ENCODE measurements around the gene C1R. TPM values are rescaled to one million over a fixed set of nuclear protein-coding genes. Genes with fewer than 3 reads are reported as not detected.

Gene C1R
- polyA plus RNA-seq, 3 donors = 0.14 to 0.88 TPM; not detected in 1

DNA sequence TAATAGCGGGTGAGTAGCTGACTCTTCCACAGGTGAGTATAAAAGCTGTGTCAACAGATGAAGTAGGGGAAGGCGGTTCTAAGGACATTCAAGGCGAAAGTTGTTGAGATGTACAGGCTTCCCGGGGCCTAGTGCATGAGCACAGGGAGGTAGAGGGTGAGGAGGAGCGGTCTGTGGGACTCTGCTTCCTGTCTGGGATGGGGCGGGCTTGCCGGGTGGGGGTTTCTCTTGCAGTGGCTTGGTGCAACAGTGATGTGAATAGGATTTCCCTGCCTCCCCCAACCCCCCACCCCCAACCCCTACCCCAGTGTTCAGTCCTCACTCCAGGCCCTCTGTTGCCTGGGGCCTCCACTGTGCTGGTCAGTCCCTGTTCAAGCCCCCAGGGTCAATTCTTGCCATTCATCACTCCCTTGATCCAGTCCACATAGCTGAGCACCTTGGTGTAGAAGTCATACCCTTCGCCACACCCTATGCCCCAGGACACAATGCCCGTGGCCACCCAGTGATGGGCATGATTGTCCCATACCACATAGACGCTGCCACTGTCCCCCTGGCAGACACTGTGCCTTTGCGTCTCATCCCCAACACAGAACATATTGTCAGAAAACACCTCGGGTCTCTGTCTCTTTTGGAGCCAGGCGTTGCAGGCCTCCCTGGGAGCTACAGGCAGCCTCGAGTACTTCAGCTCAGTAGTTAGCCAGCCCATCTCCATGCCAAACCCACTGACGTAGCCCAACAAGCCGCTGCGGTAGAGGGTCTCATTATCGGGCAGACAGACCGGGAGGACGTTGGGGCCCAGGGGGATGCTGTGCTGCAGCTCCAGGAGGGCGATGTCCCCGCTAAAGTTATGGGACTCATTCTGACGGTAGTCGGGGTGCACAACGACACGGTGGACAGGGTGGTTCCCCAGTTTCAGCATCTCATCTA is 4.0 kb upstream of the C1R start:
- Histone ChIP-seq H3K4me1 (ENCODE audit: control insufficient read depth in 1 of 2, insufficient read depth in 2 of 2, low read length in 2 of 2) (peaks cover 11 to 12% of the 10 kb centered on the region in 2 donors), H3K9ac (ENCODE audit: insufficient read depth, low read length, poor library complexity, severe bottlenecking) (no peak overlapping the region), H4K20me1 (ENCODE audit: insufficient read depth, low read length) (peaks cover 4% of the 10 kb centered on the region), H3K79me2 (ENCODE audit: insufficient read depth, low read length) (no peaks in the 10 kb centered on the region), H3K4me2 (replicated peaks; ENCODE audit: extremely low read depth, low read length, poor library complexity, severe bottlenecking) (no peak overlapping the region), H3K36me3 (replicated peaks in 1 of 2; ENCODE audit: control insufficient read depth in 1 of 2, insufficient read depth in 2 of 2, low read length in 2 of 2) (peaks cover 5 to 25% of the 10 kb centered on the region in 2 donors), H3K4me3 (replicated peaks in 1 of 3; ENCODE audit: low read depth in 2 of 3, low read length in 3 of 3) (no peak overlapping the region), H3K27me3 (ENCODE audit: control insufficient read depth in 2 of 2, insufficient read depth in 2 of 2, low read length in 2 of 2) (peaks cover 0 to 2% of the 10 kb centered on the region in 2 donors), H3K27ac (ENCODE audit: low read depth in 1 of 2, low read length in 2 of 2) (no peak overlapping the region), H2AFZ (ENCODE audit: insufficient read depth, low read depth, low read length, poor library complexity, severe bottlenecking) (no peak overlapping the region), H3K9me3 (replicated peaks in 1 of 2; ENCODE audit: control insufficient read depth in 1 of 2, insufficient read depth in 1 of 2, low read length in 2 of 2) (no peaks in the 10 kb centered on the region)
- H3K36me3 Mint-ChIP-seq = peaks cover 25 to 28% of the 10 kb centered on the region in 2 donors
- H3K27ac Mint-ChIP-seq = no peak overlapping the region
- peaks cover 0 to 1% (median 0%) of the 10 kb centered on the region in 7 donors for H3K9me3 Mint-ChIP-seq
- peaks cover 20% of the 10 kb centered on the region for H3K4me1 Mint-ChIP-seq
- intact Hi-C loops (cut with micrococcal nuclease) = loop anchor here in 1 of 2 donors (10.0 kb wide), 1 partner anchor 71 kb away; no protein-coding TSS in a partner anchor
- WGBS (ENCODE audit: insufficient coverage) = 93% methylated on average over 21 of the region's 26 CpGs
- peaks cover 5 to 17% (median 7%) of the 10 kb centered on the region in 3 donors for H3K27me3 Mint-ChIP-seq (ENCODE audit: low read depth in 3 of 3)
- no peak for DNase-seq
- TF ChIP-seq, protein P1, sequence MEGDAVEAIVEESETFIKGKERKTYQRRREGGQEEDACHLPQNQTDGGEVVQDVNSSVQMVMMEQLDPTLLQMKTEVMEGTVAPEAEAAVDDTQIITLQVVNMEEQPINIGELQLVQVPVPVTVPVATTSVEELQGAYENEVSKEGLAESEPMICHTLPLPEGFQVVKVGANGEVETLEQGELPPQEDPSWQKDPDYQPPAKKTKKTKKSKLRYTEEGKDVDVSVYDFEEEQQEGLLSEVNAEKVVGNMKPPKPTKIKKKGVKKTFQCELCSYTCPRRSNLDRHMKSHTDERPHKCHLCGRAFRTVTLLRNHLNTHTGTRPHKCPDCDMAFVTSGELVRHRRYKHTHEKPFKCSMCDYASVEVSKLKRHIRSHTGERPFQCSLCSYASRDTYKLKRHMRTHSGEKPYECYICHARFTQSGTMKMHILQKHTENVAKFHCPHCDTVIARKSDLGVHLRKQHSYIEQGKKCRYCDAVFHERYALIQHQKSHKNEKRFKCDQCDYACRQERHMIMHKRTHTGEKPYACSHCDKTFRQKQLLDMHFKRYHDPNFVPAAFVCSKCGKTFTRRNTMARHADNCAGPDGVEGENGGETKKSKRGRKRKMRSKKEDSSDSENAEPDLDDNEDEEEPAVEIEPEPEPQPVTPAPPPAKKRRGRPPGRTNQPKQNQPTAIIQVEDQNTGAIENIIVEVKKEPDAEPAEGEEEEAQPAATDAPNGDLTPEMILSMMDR (IDR thresholded peaks at IDR 0.05) = no peak
- no peak overlapping the region for H3K4me3 Mint-ChIP-seq

GRCh38 chr12:7093892-7094291 is 1.6 kb upstream of the C1R start:
- Histone ChIP-seq H3K27me3 (ENCODE audit: control insufficient read depth in 2 of 2, insufficient read depth in 2 of 2, low read length in 2 of 2) (peaks cover 0 to 2% of the 10 kb centered on the region in 2 donors), H3K9me3 (replicated peaks in 1 of 2; ENCODE audit: control insufficient read depth in 1 of 2, insufficient read depth in 1 of 2, low read length in 2 of 2) (no peaks in the 10 kb centered on the region), H2AFZ (ENCODE audit: insufficient read depth, low read depth, low read length, poor library complexity, severe bottlenecking) (no peak overlapping the region), H3K27ac (ENCODE audit: low read depth in 1 of 2, low read length in 2 of 2) (no peak overlapping the region), H3K4me2 (replicated peaks; ENCODE audit: extremely low read depth, low read length, poor library complexity, severe bottlenecking) (no peak overlapping the region), H3K4me3 (replicated peaks in 1 of 3; ENCODE audit: low read depth in 2 of 3, low read length in 3 of 3) (no peak overlapping the region), H3K36me3 (replicated peaks in 1 of 2; ENCODE audit: control insufficient read depth in 1 of 2, insufficient read depth in 2 of 2, low read length in 2 of 2) (peaks cover 5 to 16% of the 10 kb centered on the region in 2 donors), H3K4me1 (ENCODE audit: control insufficient read depth in 1 of 2, insufficient read depth in 2 of 2, low read length in 2 of 2) (peaks cover 0 to 3% of the 10 kb centered on the region in 2 donors), H4K20me1 (ENCODE audit: insufficient read depth, low read length) (no peaks in the 10 kb centered on the region), H3K9ac (ENCODE audit: insufficient read depth, low read length, poor library complexity, severe bottlenecking) (no peak overlapping the region), H3K79me2 (ENCODE audit: insufficient read depth, low read length) (no peaks in the 10 kb centered on the region)
- peaks cover 0 to 1% (median 0%) of the 10 kb centered on the region in 7 donors for H3K9me3 Mint-ChIP-seq
- intact Hi-C loops (cut with micrococcal nuclease) = loop anchor here (5.0 to 10.0 kb wide), 2 partner anchors 69 to 172 kb away; no protein-coding TSS in a partner anchor
- no peak overlapping the region for H3K4me3 Mint-ChIP-seq
- DNase-seq = no peak
- H3K4me1 Mint-ChIP-seq = peaks cover 12% of the 10 kb centered on the region
- peaks cover 6 to 17% (median 9%) of the 10 kb centered on the region in 3 donors for H3K27me3 Mint-ChIP-seq (ENCODE audit: low read depth in 3 of 3)
- no peak overlapping the region for H3K27ac Mint-ChIP-seq
- peaks cover 20 to 25% of the 10 kb centered on the region in 2 donors for H3K36me3 Mint-ChIP-seq
- 60% methylated on average over 1 of the region's 10 CpGs for WGBS (ENCODE audit: insufficient coverage)
- TF ChIP-seq, protein P1 (IDR thresholded peaks at IDR 0.05) = no peak
